CD4-positive, alpha-beta T cell (primary cell): ENCODE data around the gene ATP12A. TPM values are rescaled to one million over a fixed set of nuclear protein-coding genes. Genes with fewer than 3 reads are reported as not detected.

Experiments
- ATAC-seq: fragments of 200-7000 bp; cut with Tn5 transposase; one replicate; pipeline ENCODE4 v1.10.0; 2022; ENCODE audit warnings: mild to moderate bottlenecking; ENCODE audit not compliant: poor library complexity
- CTCF ChIA-PET: fragments of 350-600 bp; sonication (Branson Sonifier 250); formaldehyde crosslinking; loops from one replicate; lab custom pipeline; 2021; ENCODE audit warnings: antibody characterized with exemption, inconsistent platforms; lab: Charles Lee
- POLR2A ChIA-PET: fragments of 350-600 bp; sonication (Branson Sonifier 250); formaldehyde crosslinking; loops from one replicate; lab custom pipeline; 2021; ENCODE audit warnings: antibody characterized with exemption, inconsistent platforms; lab: Charles Lee
- DNase-seq, 14 experiments: peaks; one replicate each; pipeline ENCODE4 v3.0.0-alpha.2; 2013 to 2020; ENCODE audit warnings: mixed read lengths in 2 of 14
- H3K27ac ChIP-seq, 2 donors: one replicate each; pipeline versions ENCODE4 v1.5.1 to v1.7.0; 2013; ENCODE audit warnings: low read length in 2 of 2, low read depth in 1 of 2, mild to moderate bottlenecking in 1 of 2
- H3K27me3 ChIP-seq, 2 experiments: 1 replicate in 1 of 2; 2 replicates in 1 of 2; pipeline versions ENCODE4 v1.6.1 to v1.7.0; 2013; ENCODE audit warnings: low read length in 2 of 2, control low read depth in 1 of 2, mild to moderate bottlenecking in 1 of 2, moderate library complexity in 1 of 2; ENCODE audit not compliant: insufficient read depth in 2 of 2, control insufficient read depth in 1 of 2
- H3K36me3 ChIP-seq: one replicate; pipeline ENCODE4 v1.6.1; 2013; ENCODE audit warnings: low read length, control low read depth; ENCODE audit not compliant: insufficient read depth
- H3K4me1 ChIP-seq: one replicate; pipeline ENCODE4 v1.6.1; 2013; ENCODE audit warnings: low read length, control low read depth; ENCODE audit not compliant: insufficient read depth
- H3K4me3 ChIP-seq: one replicate; pipeline ENCODE4 v1.5.1; 2013; ENCODE audit warnings: mild to moderate bottlenecking, low read length, moderate library complexity
- H3K9me3 ChIP-seq, 2 experiments: 1 replicate in 1 of 2; 2 replicates in 1 of 2; pipeline versions ENCODE4 v1.6.1 to v1.7.0; 2013; ENCODE audit warnings: low read length in 2 of 2, mild to moderate bottlenecking in 2 of 2, control low read depth in 1 of 2, moderate library complexity in 1 of 2; ENCODE audit not compliant: control insufficient read depth in 1 of 2, insufficient read depth in 1 of 2
- H3K27ac Mint-ChIP-seq: one replicate; pipeline ENCODE4 v1.8.0; 2020; ENCODE audit warnings: mixed read lengths
- H3K27me3 Mint-ChIP-seq: one replicate; pipeline ENCODE4 v1.8.0; 2021; ENCODE audit warnings: mixed read lengths
- H3K36me3 Mint-ChIP-seq: one replicate; pipeline ENCODE4 v1.8.0; 2021; ENCODE audit warnings: low read depth, mixed read lengths
- H3K4me1 Mint-ChIP-seq: one replicate; pipeline ENCODE4 v1.8.0; 2021; ENCODE audit warnings: low read depth, mixed read lengths
- H3K4me3 Mint-ChIP-seq: one replicate; pipeline ENCODE4 v1.8.0; 2020; ENCODE audit warnings: mild to moderate bottlenecking, mixed read lengths
- H3K9me3 Mint-ChIP-seq: one replicate; pipeline ENCODE4 v1.8.0; 2020; ENCODE audit warnings: mixed read lengths
- CTCF ChIP-seq: fragments of 200-600 bp; IDR thresholded peaks from one replicate; pipeline ENCODE4 v1.8.0; 2022; ENCODE audit warnings: antibody characterized with exemption, mild to moderate bottlenecking
- intact Hi-C, 2 experiments: fragments of 100-400 bp; cut with DNase I in 1 of 2; cut with micrococcal nuclease in 1 of 2; formaldehyde crosslinking; loops; one replicate each; pipeline versions ENCODE4 v1.15.1 to v1.9.0; 2023 to 2025; cut with DNase I, micrococcal nuclease
- total RNA-seq, 174 experiments: library from RNA in 2 of 174; stranded (reverse) in 2 of 174; gene quantifications; one replicate each; pipeline ENCODE4 v1.2.3 and lab custom pipeline; 2021 to 2026

ATP12A gene
- total RNA-seq, 2 experiments from 2014 or later: 0.05 to 0.06 TPM

GRCh38 chr13:24654741-24655140 is 25.5 kb upstream of the ATP12A start:
- H3K4me3 ChIP-seq: no peak overlapping the region
- DNase-seq: no peak
- peaks cover 1% of the 10 kb centered on the region for H3K4me1 ChIP-seq
- Mint-ChIP-seq H3K9me3 (no peaks in the 10 kb centered on the region), H3K36me3 (no peaks in the 10 kb centered on the region), H3K27me3 (peaks cover 18% of the 10 kb centered on the region), H3K4me1 (no peaks in the 10 kb centered on the region), H3K27ac (no peak overlapping the region), H3K4me3 (no peak overlapping the region)
- no peak overlapping the region for H3K27ac ChIP-seq
- no peaks in the 10 kb centered on the region for H3K36me3 ChIP-seq
- H3K9me3 ChIP-seq: no peaks in the 10 kb centered on the region
- ChIA-PET POLR2A (no interaction called here), CTCF (no interaction called here)
- intact Hi-C loops: no loop called here
- no peak for ATAC-seq
- H3K27me3 ChIP-seq: no peaks in the 10 kb centered on the region
- TF ChIP-seq CTCF: no peak

- Mint-ChIP-seq H3K27me3 (peaks cover 15% of the 10 kb centered on the region), H3K36me3 (no peaks in the 10 kb centered on the region), H3K27ac (no peak overlapping the region), H3K4me3 (no peak overlapping the region), H3K9me3 (no peaks in the 10 kb centered on the region), H3K4me1 (no peaks in the 10 kb centered on the region)
- H3K36me3 ChIP-seq: no peaks in the 10 kb centered on the region
- CTCF ChIA-PET: interaction anchor here (0.6 kb wide), 1 partner anchor 18 kb away, joined by 3 read pairs; no protein-coding TSS in a partner anchor
- no peaks in the 10 kb centered on the region for H3K27me3 ChIP-seq
- H3K4me1 ChIP-seq: no peaks in the 10 kb centered on the region
- ATAC-seq (no peak), DNase-seq (no peak)
- no peaks in the 10 kb centered on the region for H3K9me3 ChIP-seq
- POLR2A ChIA-PET: no interaction called here
- intact Hi-C loops: no loop called here
- H3K4me3 ChIP-seq: no peak overlapping the region
- TF ChIP-seq CTCF: no peak
- H3K27ac ChIP-seq: no peak overlapping the region
Observed at GRCh38 chr13:24659239-24659638, 21.0 kb upstream of the ATP12A start.

- CTCF ChIA-PET: no interaction called here
- H3K27me3 ChIP-seq: no peaks in the 10 kb centered on the region
- H3K36me3 Mint-ChIP-seq: no peaks in the 10 kb centered on the region
- no peak overlapping the region for H3K27ac ChIP-seq
- H3K4me3 Mint-ChIP-seq: no peak overlapping the region
- TF ChIP-seq CTCF: no peak
- no peak overlapping the region for H3K4me3 ChIP-seq
- POLR2A ChIA-PET: no interaction called here
- H3K9me3 Mint-ChIP-seq: no peaks in the 10 kb centered on the region
- ATAC-seq (no peak), DNase-seq (no peak)
- H3K36me3 ChIP-seq: no peaks in the 10 kb centered on the region
- H3K4me1 ChIP-seq: no peaks in the 10 kb centered on the region
- no peak overlapping the region for H3K27ac Mint-ChIP-seq
- H3K9me3 ChIP-seq: no peaks in the 10 kb centered on the region
- intact Hi-C loops: no loop called here
- H3K27me3 Mint-ChIP-seq: peaks cover 20% of the 10 kb centered on the region
- H3K4me1 Mint-ChIP-seq: no peaks in the 10 kb centered on the region
Observed at GRCh38 chr13:24660023-24660741, 20.0 kb upstream of the ATP12A start.
